ENCODE results near the gene AHDC1. TPM values are rescaled to one million over a fixed set of nuclear protein-coding genes. Genes with fewer than 3 reads are reported as not detected.

AHDC1 gene
- polyA plus RNA-seq, 3 donors = 0.16 to 3.3 (median 0.30) TPM

DNA sequence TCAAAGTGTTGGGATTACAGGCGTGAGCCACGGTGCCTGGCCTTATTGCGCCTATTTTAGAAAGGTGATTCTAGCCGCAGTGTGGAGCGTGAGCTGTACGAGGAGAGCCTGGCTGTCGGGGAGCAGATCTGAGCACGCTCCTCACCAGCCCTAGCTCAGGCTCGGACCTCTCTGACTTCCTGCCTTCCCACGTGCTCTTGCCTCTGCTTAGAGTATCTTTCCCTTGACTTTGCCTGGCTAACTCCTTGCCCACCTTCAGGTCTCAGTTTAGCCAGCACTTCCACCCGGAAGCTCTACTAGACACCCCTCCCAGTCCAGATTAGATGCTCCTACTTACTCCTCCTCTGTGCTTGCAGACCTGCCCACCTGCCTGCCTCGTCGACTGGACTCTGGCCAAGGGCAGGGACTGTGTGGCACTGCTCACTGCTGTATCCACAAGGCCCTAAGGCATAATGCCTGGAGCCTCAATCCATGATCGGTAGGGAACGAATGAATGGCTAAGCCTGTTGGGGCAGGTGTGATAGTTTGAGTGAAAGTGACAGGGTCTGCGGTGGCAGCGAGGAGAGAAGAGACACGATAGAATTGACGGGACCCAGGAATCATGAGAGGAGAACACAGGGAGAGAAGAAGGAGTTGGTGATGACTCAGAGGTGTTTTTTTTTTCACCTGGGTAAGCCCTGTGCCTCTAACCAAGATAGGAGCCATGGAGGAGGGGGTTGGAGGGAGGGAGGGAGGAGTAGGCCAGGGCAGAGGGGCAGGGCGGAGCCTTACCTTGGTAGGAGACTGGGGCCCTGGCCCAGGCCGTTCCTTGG, 85.8 kb downstream of the AHDC1 start:
- Histone ChIP-seq H3K9me3 (replicated peaks in 1 of 2; ENCODE audit: control insufficient read depth in 1 of 2, insufficient read depth in 1 of 2, low read length in 2 of 2) (no peaks in the 10 kb centered on the region), H4K20me1 (ENCODE audit: insufficient read depth, low read length) (no peaks in the 10 kb centered on the region), H3K36me3 (replicated peaks in 1 of 2; ENCODE audit: control insufficient read depth in 1 of 2, insufficient read depth in 2 of 2, low read length in 2 of 2) (no peaks in the 10 kb centered on the region), H2AFZ (ENCODE audit: insufficient read depth, low read depth, low read length, poor library complexity, severe bottlenecking) (no peak overlapping the region), H3K79me2 (ENCODE audit: insufficient read depth, low read length) (no peaks in the 10 kb centered on the region), H3K27me3 (ENCODE audit: control insufficient read depth in 2 of 2, insufficient read depth in 2 of 2, low read length in 2 of 2) (no peaks in the 10 kb centered on the region), H3K4me3 (replicated peaks in 1 of 3; ENCODE audit: low read depth in 2 of 3, low read length in 3 of 3) (no peak overlapping the region), H3K4me1 (ENCODE audit: control insufficient read depth in 1 of 2, insufficient read depth in 2 of 2, low read length in 2 of 2) (peaks cover 36 to 39% of the 10 kb centered on the region in 2 donors), H3K4me2 (replicated peaks; ENCODE audit: extremely low read depth, low read length, poor library complexity, severe bottlenecking) (no peak overlapping the region), H3K9ac (ENCODE audit: insufficient read depth, low read length, poor library complexity, severe bottlenecking) (no peak overlapping the region), H3K27ac (ENCODE audit: low read depth in 1 of 2, low read length in 2 of 2) (no peak overlapping the region)
- Mint-ChIP-seq H3K27me3 (ENCODE audit: low read depth in 3 of 3) (peaks cover 0 to 15% (median 7%) of the 10 kb centered on the region in 3 donors), H3K4me1 (peaks cover 45% of the 10 kb centered on the region), H3K27ac (no peak overlapping the region), H3K36me3 (no peaks in the 10 kb centered on the region), H3K9me3 (no peaks in the 10 kb centered on the region), H3K4me3 (no peak overlapping the region)
- DNase-seq = no peak
- TF ChIP-seq, protein P1, sequence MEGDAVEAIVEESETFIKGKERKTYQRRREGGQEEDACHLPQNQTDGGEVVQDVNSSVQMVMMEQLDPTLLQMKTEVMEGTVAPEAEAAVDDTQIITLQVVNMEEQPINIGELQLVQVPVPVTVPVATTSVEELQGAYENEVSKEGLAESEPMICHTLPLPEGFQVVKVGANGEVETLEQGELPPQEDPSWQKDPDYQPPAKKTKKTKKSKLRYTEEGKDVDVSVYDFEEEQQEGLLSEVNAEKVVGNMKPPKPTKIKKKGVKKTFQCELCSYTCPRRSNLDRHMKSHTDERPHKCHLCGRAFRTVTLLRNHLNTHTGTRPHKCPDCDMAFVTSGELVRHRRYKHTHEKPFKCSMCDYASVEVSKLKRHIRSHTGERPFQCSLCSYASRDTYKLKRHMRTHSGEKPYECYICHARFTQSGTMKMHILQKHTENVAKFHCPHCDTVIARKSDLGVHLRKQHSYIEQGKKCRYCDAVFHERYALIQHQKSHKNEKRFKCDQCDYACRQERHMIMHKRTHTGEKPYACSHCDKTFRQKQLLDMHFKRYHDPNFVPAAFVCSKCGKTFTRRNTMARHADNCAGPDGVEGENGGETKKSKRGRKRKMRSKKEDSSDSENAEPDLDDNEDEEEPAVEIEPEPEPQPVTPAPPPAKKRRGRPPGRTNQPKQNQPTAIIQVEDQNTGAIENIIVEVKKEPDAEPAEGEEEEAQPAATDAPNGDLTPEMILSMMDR (IDR thresholded peaks at IDR 0.05) = no peak
- WGBS (ENCODE audit: insufficient coverage) = 94% methylated on average over 20 of the region's 21 CpGs
- intact Hi-C loops (cut with micrococcal nuclease) = no loop called here

DNA sequence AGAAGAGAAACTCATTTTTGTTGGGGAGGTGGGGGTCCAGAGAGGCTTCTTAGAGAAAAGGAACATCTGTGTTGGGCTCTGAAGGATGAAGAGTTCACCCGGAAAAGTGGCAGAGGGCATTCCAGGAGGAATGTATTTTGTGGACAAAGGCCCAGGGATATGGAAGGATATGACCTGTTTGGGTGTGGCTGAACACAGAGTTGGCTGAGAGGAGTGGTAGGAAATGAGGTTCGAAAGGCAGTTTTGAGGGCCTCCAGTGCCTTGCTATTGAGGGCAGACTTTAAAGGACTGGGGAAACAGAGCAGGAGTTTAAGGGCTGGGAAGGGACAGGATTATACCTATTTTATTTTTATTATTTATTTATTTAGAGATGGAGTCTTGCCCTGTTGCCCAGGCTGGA, 86.6 kb downstream of the AHDC1 start:
- H3K9me3 ChIP-seq (replicated peaks in 1 of 2; ENCODE audit: control insufficient read depth in 1 of 2, insufficient read depth in 1 of 2, low read length in 2 of 2) = no peaks in the 10 kb centered on the region
- H4K20me1 ChIP-seq (ENCODE audit: insufficient read depth, low read length) = no peaks in the 10 kb centered on the region
- Mint-ChIP-seq H3K36me3 (no peaks in the 10 kb centered on the region), H3K27me3 (ENCODE audit: low read depth in 3 of 3) (peaks cover 0 to 13% (median 7%) of the 10 kb centered on the region in 3 donors), H3K4me3 (no peak overlapping the region), H3K9me3 (no peaks in the 10 kb centered on the region), H3K4me1 (peaks cover 40% of the 10 kb centered on the region), H3K27ac (no peak overlapping the region)
- peaks cover 28 to 33% of the 10 kb centered on the region in 2 donors for H3K4me1 ChIP-seq (ENCODE audit: control insufficient read depth in 1 of 2, insufficient read depth in 2 of 2, low read length in 2 of 2)
- no peak overlapping the region for H3K9ac ChIP-seq (ENCODE audit: insufficient read depth, low read length, poor library complexity, severe bottlenecking)
- no peak overlapping the region for H3K4me2 ChIP-seq (replicated peaks; ENCODE audit: extremely low read depth, low read length, poor library complexity, severe bottlenecking)
- intact Hi-C loops (cut with micrococcal nuclease) = no loop called here
- DNase-seq = no peak
- no peak overlapping the region for H2AFZ ChIP-seq (ENCODE audit: insufficient read depth, low read depth, low read length, poor library complexity, severe bottlenecking)
- H3K79me2 ChIP-seq (ENCODE audit: insufficient read depth, low read length) = no peaks in the 10 kb centered on the region
- H3K4me3 ChIP-seq (replicated peaks in 1 of 3; ENCODE audit: low read depth in 2 of 3, low read length in 3 of 3) = no peak overlapping the region
- WGBS (ENCODE audit: insufficient coverage) = 94% methylated on average over 2 of the region's 2 CpGs
- TF ChIP-seq, protein P1 (IDR thresholded peaks at IDR 0.05) = no peak
- H3K36me3 ChIP-seq (replicated peaks in 1 of 2; ENCODE audit: control insufficient read depth in 1 of 2, insufficient read depth in 2 of 2, low read length in 2 of 2) = no peaks in the 10 kb centered on the region
- no peak overlapping the region for H3K27ac ChIP-seq (ENCODE audit: low read depth in 1 of 2, low read length in 2 of 2)
- H3K27me3 ChIP-seq (ENCODE audit: control insufficient read depth in 2 of 2, insufficient read depth in 2 of 2, low read length in 2 of 2) = no peaks in the 10 kb centered on the region

Measured in CD14-positive monocyte (primary cell).